ENCODE measurements around the gene ARRDC1.
A peak's percentile ranks its signal among the peaks of the same experiment; 100 is the strongest.
"Not testable (repeated sequence)": the region's sequence is repeated elsewhere in the genome, so short reads cannot be mapped to it uniquely, and the experiment has no call there.

ARRDC1 gene

GRCh38 chr9:137613738-137614523, 8.4 kb downstream of the ARRDC1 start:
- DNase-seq = no peak

GRCh38 chr9:137614631-137615386, 9.3 kb downstream of the ARRDC1 start:
- DNase-seq = no peak

- no peak for DNase-seq
Measured at GRCh38 chr9:137615387-137615871, 9.9 kb downstream of the ARRDC1 start.

GRCh38 chr9:137618105-137619067, 12.9 kb downstream of the ARRDC1 start, which contains the start of gene EHMT1:
EHMT1 (plus strand) TSS chr9:137619005; CDS start chr9:137619029, 24 bp downstream.
- DNase-seq = peak; percentile 93

GRCh38 chr9:137619240-137620047, 14.0 kb downstream of the ARRDC1 start:
- DNase-seq = peak; percentile 62

GRCh38 chr9:137620048-137620405, 14.5 kb downstream of the ARRDC1 start:
- no peak for DNase-seq

GRCh38 chr9:137620581-137620980, 15.1 kb downstream of the ARRDC1 start:
- no peak for DNase-seq

GRCh38 chr9:137621131-137621757, 15.8 kb downstream of the ARRDC1 start:
- no peak for DNase-seq

GRCh38 chr9:137622211-137622610, 16.7 kb downstream of the ARRDC1 start:
- not testable (repeated sequence) for DNase-seq

- DNase-seq = no peak
Measured at GRCh38 chr9:137626464-137626863, 21.0 kb downstream of the ARRDC1 start.

GRCh38 chr9:137627406-137627805, 21.9 kb downstream of the ARRDC1 start:
- not testable (repeated sequence) for DNase-seq

GRCh38 chr9:137630126-137630525, 24.6 kb downstream of the ARRDC1 start:
- DNase-seq = no peak

- DNase-seq = no peak
Measured at GRCh38 chr9:137630679-137631078, 25.2 kb downstream of the ARRDC1 start.

GRCh38 chr9:137631345-137632229, 26.1 kb downstream of the ARRDC1 start:
- no peak for DNase-seq

GRCh38 chr9:137632230-137633161, 27.0 kb downstream of the ARRDC1 start:
- no peak for DNase-seq

GRCh38 chr9:137634016-137634415, 28.5 kb downstream of the ARRDC1 start:
- DNase-seq = no peak

- no peak for DNase-seq
Measured at GRCh38 chr9:137638680-137639079, 33.2 kb downstream of the ARRDC1 start.

GRCh38 chr9:137639303-137640051, 34.0 kb downstream of the ARRDC1 start:
- DNase-seq = no peak
